Natural killer cell (primary cell): ENCODE data around the gene GADD45A. TPM values are rescaled to one million over a fixed set of nuclear protein-coding genes. Genes with fewer than 3 reads are reported as not detected.

Experiments used
- ATAC-seq, 3 donors: fragments of 150-1000 bp in 2 of 3; fragments of 200-7000 bp in 1 of 3; cut with Tn5 transposase; 1 replicate in 1 of 3; 2 replicates in 2 of 3; pipeline ENCODE4 v1.10.0; 2021; ENCODE audit warnings: mild to moderate bottlenecking in 2 of 3, moderate library complexity in 2 of 3
- DNase-seq, 2 donors: peaks; one replicate each; pipeline versions ENCODE4 v3.0.0 to v3.0.0-alpha.2; 2013 to 2021; ENCODE audit warnings: mixed read lengths in 1 of 2
- H3K27ac ChIP-seq: one replicate; pipeline ENCODE4 v1.5.1; 2013; ENCODE audit warnings: mild to moderate bottlenecking, low read length
- H3K27me3 ChIP-seq: one replicate; pipeline ENCODE4 v1.6.1; 2013; ENCODE audit warnings: low read length; ENCODE audit not compliant: control insufficient read depth, insufficient read depth
- H3K36me3 ChIP-seq: one replicate; pipeline ENCODE4 v1.6.1; 2013; ENCODE audit warnings: low read length; ENCODE audit not compliant: control insufficient read depth, insufficient read depth
- H3K4me1 ChIP-seq: one replicate; pipeline ENCODE4 v1.6.1; 2013; ENCODE audit warnings: low read length; ENCODE audit not compliant: control insufficient read depth, insufficient read depth
- H3K4me3 ChIP-seq: one replicate; pipeline ENCODE4 v1.5.1; 2013; ENCODE audit warnings: low read length
- H3K9me3 ChIP-seq: one replicate; pipeline ENCODE4 v1.6.1; 2013; ENCODE audit warnings: low read length; ENCODE audit not compliant: control insufficient read depth, insufficient read depth
- H3K27ac Mint-ChIP-seq, 2 donors: one replicate each; pipeline ENCODE4 v1.8.0; 2022; ENCODE audit warnings: mild to moderate bottlenecking in 2 of 2, mixed read lengths in 2 of 2, moderate library complexity in 1 of 2
- H3K27me3 Mint-ChIP-seq, 2 donors: one replicate each; pipeline ENCODE4 v1.8.0; 2022; ENCODE audit warnings: low read depth in 2 of 2, mixed read lengths in 2 of 2
- H3K36me3 Mint-ChIP-seq: one replicate; pipeline ENCODE4 v1.8.0; 2022; ENCODE audit warnings: mixed read lengths
- H3K4me1 Mint-ChIP-seq, 2 donors: one replicate each; pipeline ENCODE4 v1.8.0; 2022; ENCODE audit warnings: mixed read lengths in 2 of 2
- H3K4me3 Mint-ChIP-seq: one replicate; pipeline ENCODE4 v1.8.0; 2022; ENCODE audit warnings: mild to moderate bottlenecking, moderate library complexity, mixed read lengths
- H3K9me3 Mint-ChIP-seq, 2 donors: one replicate each; pipeline ENCODE4 v1.8.0; 2022; ENCODE audit warnings: mixed read lengths in 2 of 2
- CTCF ChIP-seq: fragments of 200-600 bp; IDR thresholded peaks from one replicate; pipeline ENCODE4 v1.8.0; 2022; ENCODE audit warnings: antibody characterized with exemption
- WGBS: methylation state at CpG from one replicate; pipeline ENCODE4 v1.1.7; 2013; ENCODE audit warnings: missing lambda C conversion rate; ENCODE audit not compliant: insufficient coverage; 5-methylcytosine and 5-hydroxymethylcytosine counted together
- intact Hi-C: fragments of 100-400 bp; cut with micrococcal nuclease; formaldehyde crosslinking; loops from one replicate; pipeline ENCODE4 v1.14.2; 2022
- total RNA-seq, 4 donors: library from RNA; stranded (reverse); fragments of 120-200 nt in 1 of 4; gene quantifications; one replicate each; pipeline versions ENCODE4 v1.2.3 to v1.2.4, GENCODE V29; 2013 to 2022

GADD45A gene
- total RNA-seq, 3 donors from 2014 or later (not counting 1 experiment from before 2014, with no cell fraction given) = 21.8 to 30.3 (median 26.6) TPM

DNA sequence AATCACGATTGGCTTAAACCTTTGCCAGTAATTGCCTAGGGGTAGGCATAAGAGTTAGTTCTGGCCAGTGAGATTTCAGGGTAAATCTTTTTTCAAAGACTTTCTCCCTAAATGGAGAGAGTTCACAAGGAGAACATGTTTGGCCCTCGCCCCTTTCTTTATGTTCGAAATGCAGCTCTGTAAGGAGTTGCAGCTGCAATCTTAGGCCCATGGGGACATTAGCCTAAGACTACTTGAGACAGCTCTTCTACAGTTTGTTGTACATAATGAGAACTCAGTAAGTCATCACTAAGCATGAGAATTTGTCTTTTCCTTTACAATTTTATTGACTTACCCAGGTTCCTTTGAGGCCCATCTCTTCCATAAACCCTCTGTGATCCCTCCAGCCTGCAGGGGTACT lies 40.4 kb upstream of the GADD45A start:
- H3K4me1 Mint-ChIP-seq = no peaks in the 10 kb centered on the region
- H3K36me3 Mint-ChIP-seq = no peaks in the 10 kb centered on the region
- Histone ChIP-seq H3K36me3 (no peaks in the 10 kb centered on the region), H3K27me3 (no peaks in the 10 kb centered on the region), H3K9me3 (no peaks in the 10 kb centered on the region), H3K27ac (no peak overlapping the region), H3K4me3 (no peak overlapping the region), H3K4me1 (no peaks in the 10 kb centered on the region)
- intact Hi-C loops = no loop called here
- DNase-seq (no peak), ATAC-seq (no peak)
- WGBS = 92% methylated on average over 3 of the region's 3 CpGs
- no peak overlapping the region for H3K27ac Mint-ChIP-seq
- no peak for TF ChIP-seq CTCF
- no peaks in the 10 kb centered on the region for H3K27me3 Mint-ChIP-seq
- no peak overlapping the region for H3K4me3 Mint-ChIP-seq
- no peaks in the 10 kb centered on the region for H3K9me3 Mint-ChIP-seq

DNA sequence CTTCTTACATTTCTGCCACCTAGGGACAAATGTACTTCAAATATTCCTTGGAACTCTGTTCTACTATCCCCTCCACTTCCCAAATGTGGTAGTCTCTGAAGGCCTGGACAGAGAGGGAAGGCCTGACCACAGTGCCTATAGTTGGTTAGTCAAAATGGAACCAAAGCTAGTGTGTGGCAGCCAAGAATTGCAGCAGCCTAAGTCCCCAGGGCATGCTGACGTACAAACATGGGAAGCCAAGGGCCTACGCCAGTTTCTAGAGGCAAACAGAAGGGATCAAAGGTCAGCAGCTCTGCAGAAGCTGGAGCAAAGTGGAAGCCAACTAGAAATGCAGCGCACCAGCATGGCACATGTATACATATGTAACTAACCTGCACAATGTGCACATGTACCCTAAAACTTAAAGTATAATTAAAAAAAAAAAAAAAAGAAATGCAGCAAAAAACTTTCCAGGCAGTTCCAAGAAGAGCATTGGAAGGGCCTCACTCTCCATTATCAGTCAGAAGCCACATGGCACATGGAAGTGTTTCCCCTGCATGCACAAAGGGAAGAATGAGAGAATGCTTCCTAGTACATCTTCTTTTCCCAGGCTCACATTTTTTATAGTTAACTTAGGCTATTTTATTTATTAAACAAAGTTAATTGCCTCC lies 39.4 kb upstream of the GADD45A start:
- no peaks in the 10 kb centered on the region for H3K27me3 ChIP-seq
- no peaks in the 10 kb centered on the region for H3K36me3 Mint-ChIP-seq
- H3K9me3 Mint-ChIP-seq = no peaks in the 10 kb centered on the region
- H3K4me1 ChIP-seq = no peaks in the 10 kb centered on the region
- DNase-seq (no peak), ATAC-seq (no peak)
- WGBS = 82% methylated on average over 3 of the region's 3 CpGs
- intact Hi-C loops = no loop called here
- H3K27ac Mint-ChIP-seq = no peak overlapping the region
- H3K36me3 ChIP-seq = no peaks in the 10 kb centered on the region
- no peaks in the 10 kb centered on the region for H3K9me3 ChIP-seq
- TF ChIP-seq CTCF = no peak
- no peak overlapping the region for H3K27ac ChIP-seq
- no peak overlapping the region for H3K4me3 Mint-ChIP-seq
- no peak overlapping the region for H3K4me3 ChIP-seq
- no peaks in the 10 kb centered on the region for H3K27me3 Mint-ChIP-seq
- no peaks in the 10 kb centered on the region for H3K4me1 Mint-ChIP-seq

DNA sequence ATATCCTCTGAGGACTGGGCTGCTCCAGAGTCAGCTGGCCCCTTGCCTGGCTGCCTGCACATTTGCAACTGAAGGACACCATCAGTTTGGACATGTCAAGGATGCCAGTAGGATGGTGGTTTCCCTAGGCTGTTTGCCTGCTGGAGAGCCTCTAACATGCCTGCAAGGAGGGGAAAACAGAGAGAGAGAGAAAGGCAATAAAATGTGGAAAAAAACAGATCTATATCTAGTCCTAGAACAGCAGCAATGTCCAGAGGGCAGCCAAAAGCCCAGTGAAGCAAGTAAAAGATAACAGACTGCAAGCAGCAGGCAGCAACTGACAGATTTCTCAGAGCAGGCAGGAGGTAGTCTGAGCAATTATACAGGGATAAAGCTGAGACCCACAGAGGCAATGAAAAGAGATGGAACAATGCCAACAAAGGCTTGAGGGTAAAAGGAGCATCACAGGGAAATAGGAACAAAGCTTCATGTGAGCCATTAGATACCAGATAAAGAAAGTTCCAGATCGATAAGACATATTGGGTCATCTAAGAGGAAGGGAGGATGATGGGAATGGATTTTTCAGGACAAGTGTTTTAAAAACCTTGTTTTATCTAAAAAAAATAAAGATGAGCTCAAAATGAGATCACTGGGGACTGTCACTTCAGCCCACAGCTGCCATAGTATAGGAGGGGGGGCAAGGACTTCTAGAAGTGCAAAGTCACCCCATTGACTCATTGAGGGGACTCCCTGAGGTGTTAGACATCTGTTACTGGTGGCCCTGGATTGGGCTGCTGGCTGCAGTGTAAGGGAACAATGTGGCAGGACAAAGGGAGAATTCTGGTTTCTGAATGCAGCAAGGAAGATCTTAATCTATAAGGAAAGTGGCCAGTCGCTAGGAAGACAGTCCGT lies 38.6 kb upstream of the GADD45A start:
- H3K36me3 ChIP-seq = no peaks in the 10 kb centered on the region
- no peak for TF ChIP-seq CTCF
- Mint-ChIP-seq H3K4me3 (no peak overlapping the region), H3K36me3 (no peaks in the 10 kb centered on the region), H3K4me1 (no peaks in the 10 kb centered on the region), H3K9me3 (no peaks in the 10 kb centered on the region), H3K27ac (no peak overlapping the region), H3K27me3 (no peaks in the 10 kb centered on the region)
- WGBS = 98% methylated on average over 3 of the region's 3 CpGs
- ATAC-seq (peak in 1 of 3 donors; percentile 55), DNase-seq (no peak)
- H3K27me3 ChIP-seq = no peaks in the 10 kb centered on the region
- H3K4me1 ChIP-seq = no peaks in the 10 kb centered on the region
- no peak overlapping the region for H3K4me3 ChIP-seq
- no peak overlapping the region for H3K27ac ChIP-seq
- intact Hi-C loops = no loop called here
- no peaks in the 10 kb centered on the region for H3K9me3 ChIP-seq
